Type B pancreatic cell (in vitro differentiated cells): Measurements from ENCODE around the gene RIPPLY2. TPM values are rescaled to one million over a fixed set of nuclear protein-coding genes. Genes with fewer than 3 reads are reported as not detected.

ENCODE experiments used
- DNase-seq: peaks from one replicate; pipeline ENCODE4 v3.0.0; 2021; ENCODE audit warnings: mixed read lengths; ENCODE audit not compliant: unreplicated experiment; ENCODE audit errors: extremely low spot score
- H3K27ac Mint-ChIP-seq: 2 replicates; pipeline ENCODE4 v1.8.0; 2021; ENCODE audit warnings: mild to moderate bottlenecking, mixed read lengths
- H3K27me3 Mint-ChIP-seq: 2 replicates; pipeline ENCODE4 v1.8.0; 2021; ENCODE audit warnings: mixed read lengths
- H3K36me3 Mint-ChIP-seq: 2 replicates; pipeline ENCODE4 v1.8.0; 2021; ENCODE audit warnings: mixed read lengths
- H3K4me1 Mint-ChIP-seq: one replicate; pipeline ENCODE4 v1.8.0; 2021; ENCODE audit warnings: mixed read lengths; ENCODE audit not compliant: unreplicated experiment
- H3K4me3 Mint-ChIP-seq: 2 replicates; pipeline ENCODE4 v1.8.0; 2021; ENCODE audit warnings: mild to moderate bottlenecking, mixed read lengths
- H3K9me3 Mint-ChIP-seq: 2 replicates; pipeline ENCODE4 v1.8.0; 2021; ENCODE audit warnings: mixed read lengths
- CTCF ChIP-seq: fragments of 200-600 bp; sonication (generic); conservative IDR thresholded peaks from 2 replicates; pipeline ENCODE4 v1.5.0; 2021; ENCODE audit warnings: antibody characterized with exemption, mild to moderate bottlenecking
- total RNA-seq: library from RNA; stranded (reverse); gene quantifications from 2 replicates; pipeline ENCODE4 v1.2.1, GENCODE V29; 2021; ENCODE audit warnings: low replicate concordance

The RIPPLY2 gene
- total RNA-seq, 1 donor from 2014 or later: 1.8 TPM

- Mint-ChIP-seq H3K4me3 (no peak overlapping the region), H3K27ac (no peak overlapping the region), H3K9me3 (no peaks in the 10 kb centered on the region), H3K27me3 (peaks cover 7% of the 10 kb centered on the region), H3K4me1 (no peaks in the 10 kb centered on the region), H3K36me3 (no peaks in the 10 kb centered on the region)
- no peak for DNase-seq
- no peak for TF ChIP-seq CTCF
These were observed 14.4 kb upstream of the RIPPLY2 start for GRCh38 chr6:83838727-83839126.

DNA sequence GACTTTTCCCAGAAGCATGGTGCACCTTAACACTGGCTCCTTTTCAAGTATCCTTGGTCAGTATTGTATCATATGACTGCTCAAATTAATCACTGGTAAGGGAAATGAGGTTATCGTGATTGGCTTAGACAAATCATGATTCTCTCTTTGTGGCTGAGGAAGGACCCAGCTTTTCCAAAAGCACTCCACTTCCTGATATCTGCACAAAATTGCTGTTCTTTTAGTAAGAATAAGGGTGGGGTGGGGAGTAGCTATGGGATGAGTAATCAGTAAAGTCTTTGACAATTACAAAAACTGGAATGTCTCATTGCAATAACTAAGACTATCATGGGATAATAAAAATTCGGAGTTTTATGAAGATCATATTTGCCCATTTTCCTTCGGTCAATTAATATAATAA is 9.0 kb upstream of the RIPPLY2 start:
- Mint-ChIP-seq H3K4me1 (no peaks in the 10 kb centered on the region), H3K27ac (no peak overlapping the region)
- no peak for TF ChIP-seq CTCF

DNA sequence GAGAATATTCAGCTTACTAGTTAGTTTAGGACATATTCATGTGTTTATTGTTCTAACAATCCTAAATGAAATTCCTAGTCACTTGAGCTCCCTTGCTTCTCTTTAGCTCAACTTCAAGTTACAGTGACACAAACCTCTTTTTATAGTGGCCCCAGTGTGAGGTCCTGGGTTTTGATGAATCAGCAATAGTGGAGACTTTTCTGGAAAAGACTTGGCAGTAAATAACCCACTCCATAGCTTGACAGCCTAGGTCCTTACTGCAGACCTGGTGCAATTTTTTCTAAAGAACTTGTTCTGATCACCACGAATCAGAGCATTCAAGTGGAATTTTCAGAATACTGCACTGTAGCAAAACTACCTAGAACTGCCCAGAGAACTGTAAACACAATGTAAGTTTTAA is 6.9 kb upstream of the RIPPLY2 start:
- no peaks in the 10 kb centered on the region for H3K9me3 Mint-ChIP-seq
- no peak overlapping the region for H3K4me3 Mint-ChIP-seq
- peaks cover 38% of the 10 kb centered on the region for H3K27me3 Mint-ChIP-seq
- no peak for TF ChIP-seq CTCF
- H3K36me3 Mint-ChIP-seq: no peaks in the 10 kb centered on the region
- no peak overlapping the region for H3K27ac Mint-ChIP-seq
- no peak for DNase-seq
- no peaks in the 10 kb centered on the region for H3K4me1 Mint-ChIP-seq

More for the DNA sequence above, 9.0 kb upstream of the RIPPLY2 start:
- DNase-seq: no peak
- Mint-ChIP-seq H3K4me3 (no peak overlapping the region), H3K27me3 (peaks cover 20% of the 10 kb centered on the region), H3K36me3 (no peaks in the 10 kb centered on the region), H3K9me3 (no peaks in the 10 kb centered on the region)

DNA sequence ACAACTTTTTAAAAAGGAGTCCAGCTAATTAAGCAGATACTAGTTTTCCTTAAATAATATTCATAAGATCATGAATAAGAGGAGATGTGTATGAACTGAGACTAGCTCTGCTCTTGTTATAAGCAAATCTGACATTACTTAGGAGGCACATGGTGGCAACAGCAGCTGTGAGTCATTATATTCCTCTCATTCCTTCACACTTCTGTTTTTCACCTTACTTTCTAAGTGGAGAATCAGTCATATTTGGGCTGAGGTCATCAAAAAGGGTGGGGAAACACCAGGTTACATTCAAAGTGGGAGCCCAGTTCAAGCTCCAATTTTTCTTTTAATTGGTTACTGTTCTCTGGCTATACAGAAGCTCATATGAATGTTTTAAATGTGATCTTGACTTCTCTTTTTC is 6.0 kb upstream of the RIPPLY2 start:
- Mint-ChIP-seq H3K4me1 (no peaks in the 10 kb centered on the region), H3K9me3 (no peaks in the 10 kb centered on the region), H3K36me3 (no peaks in the 10 kb centered on the region), H3K4me3 (no peak overlapping the region), H3K27me3 (peaks cover 47% of the 10 kb centered on the region), H3K27ac (no peak overlapping the region)
- DNase-seq: no peak
- no peak for TF ChIP-seq CTCF

GRCh38 chr6:83849127-83849526 is 4.0 kb upstream of the RIPPLY2 start:
- no peak for DNase-seq
- Mint-ChIP-seq H3K27ac (no peak overlapping the region), H3K27me3 (peaks cover 66% of the 10 kb centered on the region), H3K4me3 (no peak overlapping the region), H3K36me3 (no peaks in the 10 kb centered on the region), H3K9me3 (no peaks in the 10 kb centered on the region), H3K4me1 (peaks cover 2% of the 10 kb centered on the region)
- TF ChIP-seq CTCF: no peak

DNA sequence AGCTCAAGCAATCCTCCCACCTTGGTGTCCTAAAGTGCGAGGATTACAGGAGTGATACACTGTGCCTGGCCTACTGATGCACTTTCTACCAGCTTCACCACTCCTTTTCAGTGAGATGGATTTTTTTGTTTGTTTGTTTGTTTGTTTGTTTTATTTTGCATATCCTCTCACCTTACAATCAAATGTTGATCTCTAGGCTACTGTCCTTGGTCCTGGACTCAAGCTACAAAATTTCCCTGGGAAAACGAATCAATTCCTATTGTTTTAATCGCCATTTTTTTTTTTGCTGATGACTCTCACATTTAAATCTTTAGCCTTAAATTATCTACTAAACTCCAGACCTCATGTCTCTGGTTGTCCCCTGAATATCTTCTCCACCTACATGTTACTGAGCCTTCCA is 3.5 kb upstream of the RIPPLY2 start:
- no peak for DNase-seq
- Mint-ChIP-seq H3K27me3 (peaks cover 71% of the 10 kb centered on the region), H3K4me1 (peaks cover 4% of the 10 kb centered on the region), H3K9me3 (no peaks in the 10 kb centered on the region), H3K36me3 (no peaks in the 10 kb centered on the region), H3K27ac (no peak overlapping the region), H3K4me3 (no peak overlapping the region)
- TF ChIP-seq CTCF: no peak
